HG03175 (cell line): ENCODE results near the gene ING4.
A peak's percentile ranks its signal among the peaks of the same experiment; 100 is the strongest.

Experiments
- ATAC-seq: cut with Tn5 transposase; IDR thresholded peaks from one replicate; pipeline ENCODE4 v1.9.1; 2021; ENCODE audit warnings: mild to moderate bottlenecking, moderate library complexity; ENCODE audit not compliant: unreplicated experiment

Gene ING4

DNA sequence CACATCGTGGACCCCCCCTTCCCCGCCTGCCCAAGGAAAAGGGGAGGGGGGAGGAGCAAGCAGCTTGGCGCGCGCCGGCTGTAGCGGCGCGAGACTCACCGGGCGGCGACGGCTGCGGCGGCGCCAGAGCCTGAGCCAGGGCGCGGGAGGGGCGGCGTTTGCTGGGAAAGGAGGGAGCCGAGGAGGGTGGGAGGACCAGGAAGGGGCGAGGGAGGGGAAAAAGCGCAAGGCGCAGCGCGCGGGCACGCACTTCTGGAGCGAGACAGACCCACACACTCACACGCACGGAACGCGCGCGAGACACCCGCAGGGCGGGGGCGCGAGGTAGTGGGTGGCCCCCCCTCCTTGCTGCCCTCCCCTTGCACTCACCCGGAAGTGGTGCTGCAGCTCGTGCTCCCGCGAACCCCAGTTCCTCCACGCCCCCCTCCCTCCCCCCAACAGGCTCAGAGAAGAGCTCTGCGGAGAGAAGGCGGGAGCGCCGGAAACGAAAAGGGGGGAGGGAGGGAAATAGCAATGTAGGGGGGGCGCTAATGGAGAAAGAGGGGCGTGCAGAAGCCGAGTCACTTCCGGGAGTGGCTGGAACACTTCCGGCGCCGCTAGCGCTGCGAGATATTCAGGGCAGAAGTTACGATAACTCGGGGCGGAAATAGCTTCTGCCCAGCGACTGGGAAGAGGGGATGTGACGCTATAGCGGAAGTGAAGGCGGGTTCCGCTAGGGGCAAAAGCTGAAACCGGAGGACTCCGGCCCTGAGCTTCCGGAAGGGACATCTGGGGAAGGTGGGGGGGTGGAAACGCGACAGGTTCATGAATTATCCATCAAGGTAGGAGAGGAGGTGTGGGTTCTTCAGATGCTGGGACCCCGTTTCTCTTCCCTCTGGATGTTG lies 26.3 kb upstream of the ING4 start, which contains the start of gene ZNF384:
TSS of gene ZNF384 (minus strand) at position 377 of the 884 bp plus-strand sequence. CDS start 9,855 bp downstream, outside the sequence.
- peak; percentile 85 for ATAC-seq

DNA sequence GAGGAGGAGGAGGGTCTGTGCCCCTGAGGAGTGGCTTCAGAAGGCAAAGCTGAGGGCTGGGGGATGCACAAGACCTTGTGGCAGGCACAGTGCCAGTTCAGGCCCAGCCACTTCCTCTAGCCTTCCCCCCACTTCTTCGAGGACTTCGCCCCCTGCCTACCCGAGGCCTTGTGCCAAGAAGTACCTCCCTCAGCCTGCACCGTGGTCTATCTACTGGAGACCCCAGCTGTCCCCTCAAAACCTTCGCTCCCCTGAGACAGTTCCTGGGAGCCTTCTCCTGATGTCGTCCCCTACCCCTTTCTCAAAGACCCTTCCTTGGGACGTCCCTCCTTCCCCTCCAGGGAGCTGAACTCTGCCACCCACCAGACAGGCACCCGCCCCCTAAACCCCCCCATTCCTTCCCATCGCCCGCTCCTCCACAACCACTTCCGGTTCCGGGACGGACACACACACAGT lies 25.7 kb upstream of the ING4 start:
- peak; percentile 1 for ATAC-seq

DNA sequence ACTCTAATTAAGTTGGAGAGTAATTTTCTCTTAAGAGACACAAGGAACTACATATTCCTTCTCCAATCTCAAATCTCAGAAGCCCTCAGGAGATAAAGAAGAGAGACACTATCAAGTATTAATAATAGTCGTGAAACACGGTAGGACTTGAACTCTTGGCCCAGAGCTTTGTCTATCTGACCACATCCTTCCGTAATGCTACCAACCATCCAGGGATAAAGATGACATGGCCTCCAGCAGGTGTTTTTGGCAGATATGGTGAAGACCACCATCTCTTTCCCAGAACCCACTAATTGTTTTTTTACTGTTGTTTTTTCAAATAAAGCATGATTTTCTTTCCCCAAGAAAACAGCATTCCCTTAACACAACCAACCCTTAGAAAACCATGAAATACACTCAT lies 22.9 kb upstream of the ING4 start:
- no peak for ATAC-seq

DNA sequence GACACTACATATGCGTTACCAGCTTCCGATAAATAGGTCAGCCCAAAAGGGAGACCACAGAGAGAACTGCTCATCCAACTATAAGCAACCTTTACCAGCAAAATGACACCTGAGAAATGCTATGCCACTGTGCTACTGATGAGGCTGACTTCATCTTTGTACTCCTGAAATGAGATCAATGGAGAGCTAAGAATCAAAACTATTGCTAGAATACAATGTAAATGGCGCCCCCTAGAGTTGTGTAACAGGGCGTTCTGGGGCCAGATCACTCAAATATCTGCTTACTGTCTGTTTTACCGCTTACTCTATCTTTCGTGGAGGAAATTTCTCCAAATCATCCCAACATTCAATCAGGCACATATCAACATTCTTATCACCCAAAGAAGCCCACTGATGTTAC lies 21.7 kb upstream of the ING4 start:
- ATAC-seq = no peak

DNA sequence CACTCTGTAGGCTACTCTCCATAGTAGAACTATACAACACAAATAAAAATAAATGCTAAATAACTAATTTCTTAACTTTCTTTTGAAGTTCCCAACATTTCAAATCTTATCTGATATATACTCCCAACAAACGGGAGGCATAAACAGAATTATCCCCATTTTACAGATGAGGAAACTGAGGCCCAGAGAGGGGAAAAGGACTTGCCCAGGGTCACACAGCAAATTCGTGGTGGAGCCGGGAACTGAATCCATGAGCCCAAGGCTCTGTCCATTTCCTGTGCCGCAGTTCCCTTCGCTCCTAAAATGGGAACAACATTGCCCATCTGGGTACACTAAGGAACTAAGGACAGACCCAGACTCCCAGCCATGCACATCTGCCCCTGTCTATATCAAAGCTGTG lies 14.0 kb upstream of the ING4 start:
- ATAC-seq = no peak

DNA sequence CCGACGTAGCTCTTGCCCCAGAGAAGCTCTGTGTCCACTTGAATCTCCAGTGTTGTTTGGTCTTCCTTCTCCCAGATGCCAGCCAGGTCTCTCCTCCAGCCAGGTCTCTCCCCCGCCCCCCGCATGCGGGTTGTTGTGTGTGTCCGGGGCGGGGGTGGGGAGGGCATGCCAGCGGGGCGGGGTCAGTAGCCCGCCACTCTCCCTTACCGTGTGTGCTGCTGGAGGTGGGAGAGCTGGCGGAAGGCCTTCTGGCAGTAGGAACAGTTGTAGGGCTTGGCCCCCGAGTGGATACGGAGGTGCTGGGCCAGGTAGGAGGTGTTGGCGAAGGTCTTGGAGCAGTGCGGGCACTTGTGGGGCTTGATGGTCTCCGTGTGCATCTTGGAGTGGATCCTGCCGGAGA lies 9.2 kb upstream of the ING4 start:
- no peak for ATAC-seq

DNA sequence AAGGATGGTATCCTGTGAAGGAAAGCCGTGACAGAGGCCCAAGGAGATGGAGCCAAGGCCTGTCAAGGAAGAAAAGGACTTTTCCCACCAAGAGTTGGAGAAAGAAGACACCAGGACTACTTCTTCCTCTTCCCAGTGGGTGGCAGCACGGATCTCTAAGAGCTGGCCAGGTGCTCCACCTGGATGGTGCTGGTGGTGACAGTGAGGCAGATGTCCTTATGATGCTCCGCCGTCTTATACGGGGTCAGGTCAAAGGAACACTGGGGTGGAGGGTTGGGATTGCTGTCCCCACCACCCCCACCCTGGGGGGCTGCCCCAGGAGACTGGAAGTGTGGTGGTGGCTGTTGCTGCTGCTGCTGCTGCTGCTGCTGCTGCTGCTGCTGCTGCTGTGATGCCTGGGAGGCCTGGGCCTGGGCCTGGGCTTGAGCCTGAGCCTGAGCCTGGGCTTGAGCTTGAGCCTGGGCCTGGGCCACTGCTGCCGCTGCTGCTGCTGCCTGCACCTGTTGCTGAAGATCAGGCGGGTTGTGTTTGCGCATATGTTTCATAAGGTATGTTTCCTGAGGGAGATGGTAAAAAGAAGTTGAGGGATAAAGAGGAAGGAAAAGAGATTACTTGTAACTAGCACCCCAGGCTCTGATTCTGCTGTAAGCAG lies 4.8 kb upstream of the ING4 start:
- no peak for ATAC-seq

DNA sequence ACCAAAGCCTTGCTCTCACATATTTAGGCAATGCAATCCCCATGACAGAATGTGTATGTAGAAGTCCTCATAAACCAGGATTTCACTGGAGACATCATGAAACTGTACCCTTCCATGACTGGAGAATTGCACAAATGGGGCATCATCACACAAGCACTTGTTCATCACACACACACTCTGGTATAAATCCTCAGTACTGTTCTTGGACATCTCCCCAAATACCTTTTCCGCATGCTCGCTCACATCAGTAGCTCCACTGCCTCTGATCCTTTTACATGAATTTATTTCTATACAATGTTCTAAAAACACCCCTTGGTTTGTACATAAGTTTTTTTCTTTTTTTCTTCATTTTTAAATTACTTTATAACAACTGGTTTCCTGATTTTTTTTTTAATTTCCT lies 3.3 kb upstream of the ING4 start:
- no peak for ATAC-seq

DNA sequence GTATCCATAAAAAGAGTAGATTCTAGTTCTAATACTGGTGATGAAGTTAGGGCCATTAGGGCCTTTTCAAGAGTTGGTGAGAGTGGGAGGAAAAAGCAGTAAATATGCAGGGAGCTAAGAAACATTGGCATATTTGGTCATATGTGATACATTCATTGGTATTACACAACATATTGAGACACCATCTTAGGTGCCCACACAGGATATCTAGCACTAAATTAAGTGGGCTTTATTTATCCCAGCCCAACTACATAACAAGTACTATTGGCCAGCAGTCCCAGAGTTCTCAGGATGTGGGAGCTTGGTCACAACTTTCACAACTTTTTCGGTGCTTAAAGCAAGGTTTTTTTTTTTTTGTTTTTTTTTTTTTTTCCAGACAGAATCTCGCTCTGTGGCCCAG lies 2.0 kb upstream of the ING4 start:
- ATAC-seq = no peak

DNA sequence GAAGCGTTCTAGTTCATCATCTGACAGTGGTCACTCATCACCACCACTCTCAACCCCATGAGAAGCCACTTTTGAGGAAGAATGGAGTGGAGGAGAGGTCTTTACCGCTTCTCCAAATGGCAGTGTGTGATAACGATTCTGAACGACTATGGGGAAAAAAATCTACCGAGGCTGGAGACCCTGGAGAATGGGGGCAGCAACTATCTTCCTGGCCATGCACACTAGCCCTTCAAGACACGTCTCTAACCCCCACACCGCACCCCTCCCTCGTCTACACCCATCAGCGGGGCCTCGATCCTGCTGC lies 365 bp downstream of the ING4 start:
- peak; percentile 22 for ATAC-seq

DNA sequence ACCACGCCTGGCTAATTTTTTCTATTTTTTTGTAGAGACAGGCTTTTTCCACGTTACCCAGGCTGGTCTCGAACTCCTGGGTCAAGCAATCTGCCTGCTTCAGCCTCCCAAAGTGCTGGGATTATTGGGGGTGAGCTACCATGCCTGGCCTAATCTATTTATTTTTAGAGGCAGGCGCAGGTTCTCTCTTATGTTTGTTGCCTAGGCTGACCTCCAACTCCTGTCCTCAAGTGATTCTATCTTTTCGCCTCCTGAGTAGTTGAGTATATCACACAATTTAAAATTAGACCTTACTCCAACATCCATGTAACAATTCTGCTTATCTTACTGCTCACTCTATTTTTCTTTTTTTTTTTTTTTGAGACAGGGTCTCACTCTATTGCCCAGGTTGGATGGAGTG lies 8.9 kb downstream of the ING4 start:
- ATAC-seq = no peak

DNA sequence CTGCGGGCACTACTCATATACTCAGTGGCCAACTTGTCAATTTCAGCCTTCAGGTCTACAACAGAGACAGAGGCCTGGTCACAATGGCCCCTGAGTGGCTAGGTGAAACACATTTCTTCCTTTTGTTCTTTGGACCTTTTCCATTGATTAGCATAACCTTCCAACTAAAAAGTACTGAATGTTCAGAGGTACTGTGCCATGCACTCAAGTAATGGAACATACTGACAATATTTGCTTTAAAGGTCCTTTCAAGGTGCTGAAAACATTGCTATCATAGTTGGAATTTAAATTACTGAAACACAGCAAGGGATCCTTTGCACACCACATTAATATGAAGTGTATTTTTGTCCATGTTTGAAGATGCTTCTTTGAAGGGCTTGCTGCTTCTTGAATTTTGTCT lies 9.6 kb downstream of the ING4 start:
- ATAC-seq = no peak

DNA sequence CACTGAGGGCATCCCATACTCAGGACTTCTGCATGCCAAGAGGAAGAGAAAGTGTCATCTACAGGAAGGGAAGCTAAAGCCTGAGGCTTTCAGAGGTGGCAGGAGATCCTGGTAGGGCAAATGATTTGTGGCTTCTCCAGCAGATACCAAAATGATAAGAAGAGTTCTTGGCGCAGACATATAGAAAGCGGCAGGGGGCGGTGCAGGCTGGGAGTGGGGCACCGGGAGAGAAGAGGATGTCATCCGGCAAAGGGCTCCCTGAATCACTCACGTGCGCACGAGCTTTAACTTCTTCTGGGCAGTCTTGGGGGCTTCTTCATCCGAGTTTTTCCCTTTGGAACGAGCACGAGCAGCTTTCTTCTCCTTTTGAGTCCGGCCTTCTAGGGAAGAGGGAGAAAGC lies 10.5 kb downstream of the ING4 start:
- no peak for ATAC-seq

DNA sequence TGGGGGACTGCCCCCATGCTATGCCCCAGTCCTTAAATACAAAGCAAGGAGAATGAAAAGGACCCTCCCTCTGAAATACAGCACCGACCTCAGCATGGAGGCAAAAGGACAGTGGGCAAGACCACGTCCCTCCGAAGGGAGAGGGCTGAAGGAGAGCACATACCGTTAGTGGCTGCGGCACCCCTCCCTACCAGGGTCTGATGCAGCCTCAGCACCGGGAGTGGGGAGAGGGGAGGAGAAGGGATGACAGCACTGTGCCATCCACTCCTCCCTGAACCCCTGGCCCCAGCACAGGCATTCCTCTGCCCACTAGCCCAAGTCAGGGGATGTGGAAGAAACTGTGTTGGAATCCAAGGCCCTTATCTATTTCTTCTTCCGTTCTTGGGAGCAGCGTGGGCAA lies 12.1 kb downstream of the ING4 start:
- ATAC-seq = no peak

DNA sequence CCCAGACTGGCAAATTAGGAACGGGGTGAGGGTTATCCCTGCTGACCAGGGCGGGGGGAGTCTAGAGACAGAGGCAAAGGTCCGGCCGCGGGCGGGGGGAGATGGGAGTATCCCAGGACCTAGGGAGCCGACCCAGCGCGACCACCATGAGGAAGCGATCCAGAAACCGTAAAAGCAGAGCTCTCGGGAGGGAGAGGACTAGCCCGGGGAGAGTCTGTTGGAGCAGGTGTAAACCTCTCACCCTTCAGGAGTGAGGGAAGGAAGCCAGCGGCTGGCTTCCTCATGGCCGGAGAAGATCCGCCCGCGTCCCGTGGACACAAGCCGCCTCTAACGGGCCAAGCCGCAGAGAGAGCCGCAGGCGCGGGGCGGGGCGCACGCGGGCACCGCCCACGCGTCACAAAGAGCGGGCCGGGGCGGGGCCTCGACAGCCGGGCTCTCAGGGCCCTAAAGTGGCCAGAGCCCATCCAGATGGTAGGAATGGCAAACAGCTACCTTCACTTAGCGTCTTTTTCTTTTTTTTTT lies 15.8 kb downstream of the ING4 start, which contains the start of gene ACRBP:
TSS of gene ACRBP (minus strand) at position 350 of the 522 bp plus-strand sequence. CDS start at position 284, 66 bp downstream.
- no peak for ATAC-seq

DNA sequence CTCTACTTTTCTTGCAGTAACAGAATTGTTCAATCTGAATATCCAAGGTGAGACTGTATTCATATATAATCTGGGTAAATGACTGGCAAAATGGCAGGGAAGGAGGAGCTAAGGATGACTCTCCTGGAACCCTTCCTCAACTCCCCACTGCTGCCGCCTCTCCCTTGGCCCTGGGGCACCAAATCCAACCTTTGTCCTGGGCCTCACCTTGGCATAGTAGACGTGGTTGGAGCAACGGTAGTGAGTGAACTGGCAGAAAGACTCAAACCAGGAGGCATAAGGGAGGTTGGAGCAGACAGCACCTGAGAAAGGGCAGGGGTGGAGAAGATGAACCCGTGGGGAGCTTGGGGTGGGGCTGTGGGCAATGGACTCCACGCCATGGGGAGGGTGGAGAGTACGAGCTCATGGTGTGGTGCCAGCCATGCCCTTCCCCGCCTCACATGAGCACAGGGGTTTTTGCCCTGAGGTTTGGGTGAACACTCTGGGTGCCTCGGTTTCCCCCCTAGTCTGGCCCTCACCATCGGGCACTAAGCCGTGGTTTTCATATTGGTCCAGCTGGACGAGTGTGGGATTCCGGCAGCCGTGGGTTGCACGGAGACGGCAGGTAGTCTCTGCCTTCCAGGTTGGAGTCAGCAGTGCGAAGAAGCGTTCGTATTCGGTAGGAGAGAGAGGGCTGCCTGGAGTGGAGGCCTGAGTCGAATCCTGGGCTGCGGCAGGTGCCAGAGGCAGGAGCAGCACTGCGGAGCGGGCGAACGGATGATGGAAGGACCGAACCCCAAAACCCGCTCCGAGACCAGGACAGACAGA lies 16.4 kb downstream of the ING4 start:
- ATAC-seq = no peak

DNA sequence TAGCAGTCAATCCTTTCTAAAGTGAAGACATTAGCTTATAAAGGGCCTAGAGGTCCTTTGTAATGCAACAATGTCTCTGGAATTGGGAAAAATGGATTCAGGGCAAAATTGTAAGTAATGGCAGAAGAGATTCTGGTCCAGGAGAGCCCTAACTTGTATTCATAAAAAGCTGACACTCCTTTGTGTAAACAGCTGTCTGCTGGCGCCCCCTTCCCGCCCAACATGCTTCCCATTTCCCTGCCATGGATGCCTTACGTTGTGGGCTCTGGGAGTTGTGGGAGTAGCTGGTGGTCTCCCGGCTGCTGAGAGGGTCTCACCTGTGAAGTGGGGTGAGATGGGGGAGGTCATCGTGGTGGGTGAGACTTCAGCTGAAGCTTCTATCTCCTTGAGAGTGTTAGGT lies 18.0 kb downstream of the ING4 start:
- no peak for ATAC-seq

DNA sequence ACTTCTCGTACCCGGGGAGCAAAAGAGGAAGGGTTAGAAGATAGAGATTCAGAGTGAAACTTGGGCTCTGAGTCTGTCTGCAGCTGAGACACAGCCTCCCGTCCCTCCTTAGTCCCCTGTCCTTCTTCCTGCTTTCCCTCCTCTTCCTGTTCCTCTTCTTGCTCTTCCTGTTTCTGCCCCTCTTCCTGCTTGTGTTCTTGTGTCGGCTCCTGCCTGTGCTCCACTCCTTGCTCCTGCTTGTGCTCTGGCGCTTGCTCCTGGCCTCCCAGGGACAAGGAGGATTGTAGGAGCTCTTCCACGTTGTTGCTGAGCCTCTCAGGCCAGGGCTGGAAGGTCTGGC lies 18.7 kb downstream of the ING4 start:
- no peak for ATAC-seq

DNA sequence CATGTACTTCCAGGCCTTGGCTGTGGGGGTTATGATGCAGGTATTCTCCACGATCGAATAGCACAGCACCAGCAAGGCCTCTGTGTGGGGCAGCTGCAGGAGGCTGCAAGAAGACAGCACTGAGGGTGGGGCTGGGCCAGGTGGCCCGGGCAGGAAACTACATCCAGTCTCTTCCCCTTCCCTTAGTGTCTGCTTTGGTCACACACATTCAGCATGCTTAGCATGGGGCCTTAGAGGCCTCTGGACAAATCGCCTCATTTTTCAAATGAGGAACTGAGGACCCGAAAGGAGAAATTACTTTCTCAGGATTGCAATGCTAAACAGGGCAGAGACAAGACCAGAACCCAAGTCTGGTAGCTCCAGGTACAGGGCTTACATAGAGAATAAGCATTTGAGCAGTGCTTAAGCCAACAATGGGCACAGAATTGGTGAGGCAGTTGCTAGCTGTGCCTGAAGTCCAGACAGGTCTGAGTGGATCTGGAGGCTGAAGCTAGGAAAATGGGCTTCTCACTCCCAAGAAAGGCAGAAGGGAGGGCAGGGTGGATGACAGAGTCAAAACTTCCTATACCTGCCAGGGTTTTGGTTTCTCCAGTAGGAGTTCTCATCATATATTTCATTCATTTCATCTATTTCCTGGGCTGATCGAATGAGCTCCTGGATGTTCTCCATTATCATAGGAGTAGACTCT lies 19.2 kb downstream of the ING4 start:
- no peak for ATAC-seq

DNA sequence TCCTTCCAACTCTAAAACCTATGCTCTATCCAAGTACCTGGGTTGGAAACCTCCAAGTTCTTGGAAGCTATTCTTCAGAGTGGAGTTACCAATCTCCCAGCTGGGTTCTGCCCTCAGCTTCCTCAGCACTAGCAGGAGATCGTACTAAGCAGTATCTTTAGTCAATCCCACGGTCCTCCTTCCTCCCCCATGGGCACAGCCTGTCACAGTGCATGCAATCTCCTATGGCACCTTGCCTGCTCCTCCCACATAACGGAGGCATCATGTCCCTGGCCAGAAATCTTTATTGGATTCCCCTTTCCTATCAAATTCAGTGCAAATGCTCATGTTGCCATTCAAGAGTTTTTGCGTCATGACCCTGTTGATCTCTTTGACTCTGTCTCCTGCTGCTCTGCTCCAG lies 21.8 kb downstream of the ING4 start:
- no peak for ATAC-seq

DNA sequence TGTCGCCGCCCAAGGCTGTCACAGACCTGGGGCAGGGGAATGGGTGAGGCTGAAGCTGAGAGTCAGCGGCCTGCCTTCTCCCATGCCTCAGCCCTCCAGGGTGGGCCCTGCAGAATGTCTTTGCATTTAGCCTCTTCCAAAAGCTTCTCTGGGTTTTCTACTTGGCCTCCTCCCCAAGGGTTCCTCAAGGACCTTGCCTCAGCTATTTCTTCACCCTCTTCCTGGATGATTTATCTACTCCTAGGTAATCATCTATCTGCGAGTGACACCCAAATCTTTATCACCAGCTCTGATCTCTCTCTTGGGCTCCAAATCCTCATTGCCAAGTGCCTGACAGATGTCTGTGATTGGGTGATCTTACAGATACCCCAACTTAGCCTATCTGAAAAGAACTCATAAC lies 22.4 kb downstream of the ING4 start:
- no peak for ATAC-seq
